Upper lobe of right lung (tissue), 1 donor: Measurements from ENCODE around the gene CCDC27. TPM values are rescaled to one million over a fixed set of nuclear protein-coding genes. Genes with fewer than 3 reads are reported as not detected.

Experiments used
- ATAC-seq: fragments of 200-7000 bp; cut with Tn5 transposase; one replicate; pipeline ENCODE4 v1.9.1; 2020; ENCODE audit warnings: mild to moderate bottlenecking, moderate library complexity
- DNase-seq: peaks from one replicate; pipeline ENCODE4 v3.0.0-alpha.2; 2020
- H3K27ac ChIP-seq: fragments of 200-600 bp; one replicate; pipeline ENCODE4 v1.8.0; 2022
- H3K27me3 ChIP-seq: fragments of 200-600 bp; one replicate; pipeline ENCODE4 v1.8.0; 2022; ENCODE audit warnings: mild to moderate bottlenecking
- H3K36me3 ChIP-seq: fragments of 200-600 bp; one replicate; pipeline ENCODE4 v1.8.0; 2022
- H3K4me1 ChIP-seq: fragments of 200-600 bp; one replicate; pipeline ENCODE4 v1.8.0; 2022
- H3K4me3 ChIP-seq: fragments of 200-600 bp; one replicate; pipeline ENCODE4 v1.8.0; 2022; ENCODE audit warnings: mild to moderate bottlenecking
- H3K9me3 ChIP-seq: fragments of 200-600 bp; one replicate; pipeline ENCODE4 v1.8.0; 2022
- intact Hi-C: fragments of 100-400 bp; cut with DNase I; formaldehyde crosslinking; loops from one replicate; pipeline ENCODE4 v1.11.0; 2022
- total RNA-seq: library from RNA; stranded (reverse); fragmentation: NEBNext Ultra II Directional; extraction: Animal tissue kit (Norgen Biotek cat#: 25700); gene quantifications from one replicate; pipeline ENCODE4 v1.2.1, GENCODE V29; 2021
- TF ChIP-seq, protein P1 (sequence below): fragments of 200-600 bp; IDR thresholded peaks from one replicate; pipeline ENCODE4 v1.8.0; 2022; ENCODE audit warnings: antibody characterized with exemption
- donor health status: DM: no; HTN: yes; CAD: no; lungs with severe emphysema.

Gene CCDC27
- total RNA-seq, 1 donor from 2014 or later = not detected

DNA sequence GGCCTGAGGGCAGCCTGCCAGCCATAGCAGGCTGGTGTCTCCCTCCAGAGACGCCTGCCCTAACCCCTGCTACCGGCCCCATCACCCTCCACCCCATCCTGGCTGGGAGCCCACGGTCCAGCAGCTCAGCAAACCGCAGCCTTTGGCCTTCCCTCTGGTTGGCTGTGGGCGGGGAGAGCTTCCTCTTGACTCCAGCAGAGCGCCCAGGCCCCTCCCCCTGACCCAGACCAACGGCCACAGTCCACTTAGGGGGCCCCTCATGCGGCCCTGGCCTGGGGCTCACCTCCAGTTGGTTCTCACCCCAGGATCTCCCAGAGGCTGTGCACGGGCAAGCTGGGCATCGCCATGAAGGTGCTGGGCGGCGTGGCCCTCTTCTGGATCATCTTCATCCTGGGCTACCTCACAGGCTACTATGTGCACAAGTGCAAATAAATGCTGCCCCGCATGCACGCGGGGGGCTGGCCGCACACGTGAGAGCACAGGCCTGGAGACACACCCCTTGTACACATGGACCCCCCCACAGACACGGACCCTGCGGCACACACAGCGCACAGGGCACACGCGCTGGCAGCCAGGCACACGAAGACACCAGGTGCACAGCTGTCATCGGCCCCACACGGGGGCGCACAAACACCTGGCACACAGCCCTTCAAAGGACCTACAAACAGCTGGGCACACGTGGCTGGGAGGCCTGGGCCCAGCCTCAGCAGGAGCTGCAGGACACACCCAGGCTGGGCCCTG is 23.4 kb downstream of the CCDC27 start:
- Histone ChIP-seq H3K4me1 (peaks cover 13% of the 10 kb centered on the region), H3K27ac (no peak overlapping the region), H3K4me3 (no peak overlapping the region), H3K9me3 (no peaks in the 10 kb centered on the region), H3K36me3 (peaks cover 19% of the 10 kb centered on the region), H3K27me3 (no peaks in the 10 kb centered on the region)
- intact Hi-C loops = no loop called here
- TF ChIP-seq, protein P1, sequence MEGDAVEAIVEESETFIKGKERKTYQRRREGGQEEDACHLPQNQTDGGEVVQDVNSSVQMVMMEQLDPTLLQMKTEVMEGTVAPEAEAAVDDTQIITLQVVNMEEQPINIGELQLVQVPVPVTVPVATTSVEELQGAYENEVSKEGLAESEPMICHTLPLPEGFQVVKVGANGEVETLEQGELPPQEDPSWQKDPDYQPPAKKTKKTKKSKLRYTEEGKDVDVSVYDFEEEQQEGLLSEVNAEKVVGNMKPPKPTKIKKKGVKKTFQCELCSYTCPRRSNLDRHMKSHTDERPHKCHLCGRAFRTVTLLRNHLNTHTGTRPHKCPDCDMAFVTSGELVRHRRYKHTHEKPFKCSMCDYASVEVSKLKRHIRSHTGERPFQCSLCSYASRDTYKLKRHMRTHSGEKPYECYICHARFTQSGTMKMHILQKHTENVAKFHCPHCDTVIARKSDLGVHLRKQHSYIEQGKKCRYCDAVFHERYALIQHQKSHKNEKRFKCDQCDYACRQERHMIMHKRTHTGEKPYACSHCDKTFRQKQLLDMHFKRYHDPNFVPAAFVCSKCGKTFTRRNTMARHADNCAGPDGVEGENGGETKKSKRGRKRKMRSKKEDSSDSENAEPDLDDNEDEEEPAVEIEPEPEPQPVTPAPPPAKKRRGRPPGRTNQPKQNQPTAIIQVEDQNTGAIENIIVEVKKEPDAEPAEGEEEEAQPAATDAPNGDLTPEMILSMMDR = peak; percentile 19
- ATAC-seq (peak; percentile 19), DNase-seq (peak; percentile 79)

DNA sequence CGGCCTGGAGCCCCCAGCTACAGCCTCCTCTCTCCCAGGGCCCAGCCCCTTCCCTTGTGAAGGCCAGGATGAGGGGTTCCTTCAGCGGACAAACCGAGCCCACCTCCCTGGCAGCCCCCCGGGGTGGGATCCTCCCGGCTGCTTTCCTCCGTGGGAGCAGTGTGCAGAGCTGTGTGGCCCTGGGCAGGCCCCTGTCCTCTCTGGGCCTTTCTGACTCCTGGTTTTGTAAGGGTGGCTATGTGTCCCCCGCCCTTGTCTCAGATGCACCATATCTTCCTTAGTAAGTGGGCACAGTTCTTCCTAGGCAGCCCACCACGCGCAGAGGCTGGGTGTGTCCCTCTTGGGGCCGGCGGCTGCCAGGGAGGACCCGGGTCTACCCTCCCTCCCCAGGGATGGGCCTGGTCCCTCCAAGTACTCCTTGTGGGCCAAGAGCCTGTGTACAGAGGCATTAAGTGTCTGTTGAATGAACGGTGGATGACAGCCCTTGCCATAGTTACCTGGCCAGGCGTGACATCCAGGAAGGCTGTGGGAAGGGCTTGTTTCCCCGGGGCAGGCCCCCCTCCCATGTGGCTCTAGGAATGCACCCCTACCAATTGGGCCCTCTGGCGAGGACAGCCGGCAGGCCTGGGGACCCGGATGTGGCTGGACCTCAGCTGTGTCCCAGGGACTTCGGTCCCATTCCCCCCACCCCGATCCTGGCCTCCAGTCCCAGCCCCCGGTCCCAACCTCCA is 24.1 kb downstream of the CCDC27 start:
- H3K9me3 ChIP-seq = no peaks in the 10 kb centered on the region
- intact Hi-C loops = no loop called here
- DNase-seq = no peak
- TF ChIP-seq, protein P1 = no peak
- no peak for ATAC-seq
- no peak overlapping the region for H3K27ac ChIP-seq
- H3K36me3 ChIP-seq = peaks cover 27% of the 10 kb centered on the region
- no peak overlapping the region for H3K4me3 ChIP-seq
- no peaks in the 10 kb centered on the region for H3K27me3 ChIP-seq
- peaks cover 11% of the 10 kb centered on the region for H3K4me1 ChIP-seq

DNA sequence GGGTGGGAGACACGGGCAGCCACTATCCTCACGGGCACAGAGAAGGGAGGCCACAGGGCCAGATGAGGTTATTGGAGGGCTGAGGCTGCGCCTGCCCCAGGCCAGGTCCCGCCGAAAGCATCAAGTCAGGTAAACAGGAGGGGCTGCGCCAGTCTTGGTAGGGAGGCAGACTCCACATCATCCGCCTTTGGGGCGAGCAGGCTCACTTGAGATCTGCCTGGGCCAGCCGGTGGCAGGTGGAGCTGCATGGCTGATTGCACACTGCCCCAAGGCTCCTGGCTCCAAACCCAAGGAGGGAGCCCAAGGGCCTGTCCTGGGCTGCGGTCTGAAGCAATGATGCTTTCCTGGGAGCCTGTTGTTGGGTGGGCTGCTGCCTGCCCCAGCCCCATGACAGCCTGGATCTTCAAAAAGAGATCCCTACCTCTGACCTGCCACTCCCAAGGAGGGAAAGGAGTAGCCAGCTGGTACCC is 24.9 kb downstream of the CCDC27 start:
- Histone ChIP-seq H3K9me3 (no peaks in the 10 kb centered on the region), H3K36me3 (peaks cover 34% of the 10 kb centered on the region), H3K4me1 (peaks cover 5% of the 10 kb centered on the region), H3K4me3 (no peak overlapping the region), H3K27me3 (no peaks in the 10 kb centered on the region), H3K27ac (no peak overlapping the region)
- TF ChIP-seq, protein P1 = no peak
- intact Hi-C loops = no loop called here
- ATAC-seq = no peak
- no peak for DNase-seq

DNA sequence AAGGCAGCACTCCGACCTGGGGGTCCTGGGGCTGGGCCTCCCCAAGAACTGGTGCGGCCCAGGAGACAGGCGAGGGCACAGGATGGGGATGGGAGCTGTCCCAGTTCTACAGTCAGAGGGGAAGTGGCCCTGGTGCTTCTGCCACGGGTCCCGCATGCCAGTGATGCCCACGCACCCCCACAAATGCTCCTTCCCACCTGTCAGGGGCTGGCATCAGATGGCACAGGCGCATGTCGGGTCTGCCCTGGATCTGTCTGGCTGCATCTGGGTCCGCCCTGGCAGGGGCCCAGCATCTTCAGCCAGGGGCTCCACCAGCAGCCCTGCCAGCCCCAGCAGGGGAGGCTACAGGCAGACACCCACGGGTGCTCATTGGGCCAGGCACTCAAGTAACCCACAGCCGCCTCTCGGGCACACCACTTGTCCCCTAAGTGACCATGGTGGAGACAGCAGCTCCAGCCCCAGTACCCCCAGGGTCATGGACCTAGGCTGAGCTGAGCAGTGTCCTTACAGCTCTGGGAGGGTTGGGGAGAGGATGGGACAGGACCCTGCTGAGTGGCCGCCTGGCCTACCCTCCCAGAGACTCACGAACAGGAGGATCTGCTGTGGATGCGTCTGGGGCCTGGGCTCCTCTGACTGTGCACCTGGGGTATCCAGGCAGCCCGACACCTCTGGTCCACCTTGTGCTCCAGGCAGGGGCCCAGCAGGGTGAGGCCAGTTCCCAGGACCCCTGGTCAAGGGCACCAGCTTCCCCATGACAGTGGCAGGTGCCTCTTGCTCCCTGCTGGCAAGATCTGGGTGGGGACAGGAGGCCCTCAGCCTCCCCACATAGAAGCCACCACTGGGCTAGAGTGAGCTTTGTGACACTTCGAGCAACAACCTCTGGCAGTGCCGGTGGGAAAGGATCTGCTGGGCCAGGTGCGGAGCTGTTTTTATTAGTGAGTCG is 25.7 kb downstream of the CCDC27 start:
- DNase-seq (no peak), ATAC-seq (no peak)
- Histone ChIP-seq H3K9me3 (no peaks in the 10 kb centered on the region), H3K27ac (no peak overlapping the region), H3K36me3 (peaks cover 42% of the 10 kb centered on the region), H3K4me1 (peaks cover 5% of the 10 kb centered on the region), H3K27me3 (no peaks in the 10 kb centered on the region), H3K4me3 (no peak overlapping the region)
- intact Hi-C loops = no loop called here
- TF ChIP-seq, protein P1 = no peak

DNA sequence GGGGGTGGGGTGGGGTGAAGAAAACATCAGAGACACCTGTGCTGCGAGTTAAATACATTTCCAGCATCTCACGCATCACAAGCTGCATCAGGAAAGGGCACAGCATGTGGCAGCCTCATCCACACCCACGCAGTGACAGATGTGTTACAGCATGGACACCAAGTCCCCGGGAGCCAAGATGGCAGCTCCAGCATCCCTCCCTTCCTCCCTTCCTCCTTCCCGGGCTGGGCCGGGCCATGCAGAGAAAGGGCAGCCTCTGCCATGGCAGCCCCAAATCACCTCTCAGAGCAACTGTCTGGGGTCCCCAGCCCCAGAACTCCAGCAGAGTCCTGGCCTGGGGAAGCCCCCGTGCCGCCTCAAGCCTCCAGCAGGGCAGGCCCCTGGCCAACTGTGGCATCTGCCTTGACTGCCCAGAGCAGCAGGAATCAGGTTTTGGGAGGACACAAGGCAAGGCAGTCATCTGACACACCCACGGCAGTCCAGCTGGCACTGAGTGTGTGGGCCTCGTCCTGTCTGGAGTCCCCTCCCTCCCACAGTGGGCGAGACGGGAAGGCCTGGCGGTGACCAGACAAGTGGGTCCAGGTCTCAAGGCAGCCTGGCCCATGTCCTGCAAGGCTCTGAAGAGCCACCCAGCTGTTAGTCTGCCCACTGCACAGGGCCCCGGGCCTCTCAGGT is 26.5 kb downstream of the CCDC27 start:
- Histone ChIP-seq H3K36me3 (peaks cover 49% of the 10 kb centered on the region), H3K27ac (no peak overlapping the region), H3K9me3 (no peaks in the 10 kb centered on the region), H3K4me1 (peaks cover 5% of the 10 kb centered on the region), H3K27me3 (no peaks in the 10 kb centered on the region), H3K4me3 (no peak overlapping the region)
- TF ChIP-seq, protein P1 = no peak
- no peak for ATAC-seq
- intact Hi-C loops = no loop called here
- DNase-seq = no peak
